ENCODE results near the gene CRY2. TPM values are rescaled to one million over a fixed set of nuclear protein-coding genes. Genes with fewer than 3 reads are reported as not detected.

The CRY2 gene
- total RNA-seq, 1 experiment from 2014 or later: 8.1 TPM

DNA sequence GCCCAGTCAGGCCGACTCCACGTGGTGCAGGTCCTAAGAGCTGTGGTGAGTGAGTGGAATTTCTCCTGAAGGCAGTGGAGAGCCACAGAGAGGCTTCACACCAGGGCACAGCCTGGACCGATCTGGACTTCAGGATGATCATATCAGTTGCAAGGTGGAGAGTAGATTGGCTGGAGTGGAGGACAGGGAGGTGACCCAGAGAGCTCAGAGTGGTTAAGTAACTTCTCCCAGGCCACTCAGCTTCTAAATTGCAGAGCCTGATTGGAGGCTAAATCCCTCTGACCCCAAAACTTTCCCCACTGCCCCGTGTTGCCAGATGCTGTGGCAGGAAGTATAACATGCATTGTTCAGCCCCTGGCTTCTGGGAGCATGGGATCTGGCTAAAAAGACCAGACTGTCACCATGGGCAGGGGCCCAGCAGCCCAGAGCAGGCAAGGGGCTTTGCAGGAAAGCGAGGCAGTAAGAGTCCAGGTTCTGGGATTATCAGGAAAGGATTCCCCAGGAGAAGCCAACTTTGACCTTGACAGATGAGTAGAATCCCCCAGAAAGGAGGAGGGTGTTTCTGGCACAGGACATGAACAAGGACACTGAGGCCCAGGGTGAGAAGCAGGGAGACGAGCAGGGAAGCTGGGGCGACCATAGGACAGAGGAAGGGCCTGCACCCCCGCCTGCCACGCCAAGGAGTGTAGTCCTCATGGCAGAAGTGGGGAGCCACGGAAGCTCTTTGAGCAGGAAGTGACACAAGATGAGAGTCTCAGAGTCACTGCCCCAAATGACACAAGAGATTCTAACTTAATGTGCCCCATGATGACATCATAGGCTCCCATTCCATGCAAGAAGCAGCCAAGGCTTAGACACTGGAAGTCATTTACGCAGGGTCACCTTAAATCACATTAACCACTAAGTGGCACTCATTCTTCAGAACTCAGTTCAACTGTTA is 37.5 kb upstream of the CRY2 start:
- intact Hi-C loops (cut with micrococcal nuclease): no loop called here
- BruUV-seq (replicated peaks): no TSS peak
- Mint-ChIP-seq H3K4me3 (ENCODE audit: unreplicated experiment) (no peak overlapping the region), H3K9me3 (ENCODE audit: unreplicated experiment) (no peaks in the 10 kb centered on the region), H3K27me3 (ENCODE audit: insufficient read depth, unreplicated experiment) (no peaks in the 10 kb centered on the region), H3K4me1 (ENCODE audit: insufficient read depth, unreplicated experiment) (peaks cover 19% of the 10 kb centered on the region), H3K36me3 (ENCODE audit: insufficient read depth, unreplicated experiment) (peaks cover 16% of the 10 kb centered on the region), H3K27ac (ENCODE audit: low read depth, unreplicated experiment) (peak overlapping the region; percentile 6)
- ChIA-PET CTCF (interaction anchor here (1.4 kb wide), 1 partner anchor 33 kb away, joined by 3 read pairs; no protein-coding TSS in a partner anchor), POLR2A (no interaction called here)
- TF ChIP-seq, protein P1, sequence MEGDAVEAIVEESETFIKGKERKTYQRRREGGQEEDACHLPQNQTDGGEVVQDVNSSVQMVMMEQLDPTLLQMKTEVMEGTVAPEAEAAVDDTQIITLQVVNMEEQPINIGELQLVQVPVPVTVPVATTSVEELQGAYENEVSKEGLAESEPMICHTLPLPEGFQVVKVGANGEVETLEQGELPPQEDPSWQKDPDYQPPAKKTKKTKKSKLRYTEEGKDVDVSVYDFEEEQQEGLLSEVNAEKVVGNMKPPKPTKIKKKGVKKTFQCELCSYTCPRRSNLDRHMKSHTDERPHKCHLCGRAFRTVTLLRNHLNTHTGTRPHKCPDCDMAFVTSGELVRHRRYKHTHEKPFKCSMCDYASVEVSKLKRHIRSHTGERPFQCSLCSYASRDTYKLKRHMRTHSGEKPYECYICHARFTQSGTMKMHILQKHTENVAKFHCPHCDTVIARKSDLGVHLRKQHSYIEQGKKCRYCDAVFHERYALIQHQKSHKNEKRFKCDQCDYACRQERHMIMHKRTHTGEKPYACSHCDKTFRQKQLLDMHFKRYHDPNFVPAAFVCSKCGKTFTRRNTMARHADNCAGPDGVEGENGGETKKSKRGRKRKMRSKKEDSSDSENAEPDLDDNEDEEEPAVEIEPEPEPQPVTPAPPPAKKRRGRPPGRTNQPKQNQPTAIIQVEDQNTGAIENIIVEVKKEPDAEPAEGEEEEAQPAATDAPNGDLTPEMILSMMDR (IDR thresholded peaks at IDR 0.05; ENCODE audit: unreplicated experiment): no peak
- DNase-seq (ENCODE audit: unreplicated experiment): no peak

DNA sequence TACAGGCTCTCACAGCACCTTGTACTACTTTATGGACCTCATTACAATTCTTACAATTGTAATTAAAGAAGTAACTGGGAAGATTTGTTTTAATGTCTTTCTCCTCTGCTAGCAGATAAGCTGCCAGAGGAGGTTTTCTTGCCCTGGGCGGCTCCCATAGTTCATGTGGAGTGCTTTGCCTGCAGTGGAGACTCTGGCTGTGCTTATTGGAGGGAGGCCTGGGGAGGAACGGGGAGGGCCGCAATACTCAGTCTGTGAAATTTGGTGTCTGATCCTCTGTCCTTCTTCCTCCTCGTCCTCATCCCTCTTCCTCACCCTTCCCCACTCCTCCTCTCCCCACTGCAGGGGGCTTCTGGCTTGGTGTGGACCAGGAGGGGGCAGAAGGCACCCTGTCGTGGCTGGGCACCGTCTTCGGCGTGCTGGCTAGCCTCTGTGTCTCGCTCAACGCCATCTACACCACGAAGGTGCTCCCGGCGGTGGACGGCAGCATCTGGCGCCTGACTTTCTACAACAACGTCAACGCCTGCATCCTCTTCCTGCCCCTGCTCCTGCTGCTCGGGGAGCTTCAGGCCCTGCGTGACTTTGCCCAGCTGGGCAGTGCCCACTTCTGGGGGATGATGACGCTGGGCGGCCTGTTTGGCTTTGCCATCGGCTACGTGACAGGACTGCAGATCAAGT is 36.7 kb upstream of the CRY2 start:
- ChIA-PET CTCF (interaction anchor here (1.4 kb wide), 1 partner anchor 32 kb away, joined by 3 read pairs; no protein-coding TSS in a partner anchor), POLR2A (no interaction called here)
- intact Hi-C loops (cut with micrococcal nuclease): no loop called here
- Mint-ChIP-seq H3K4me1 (ENCODE audit: insufficient read depth, unreplicated experiment) (peaks cover 20% of the 10 kb centered on the region), H3K9me3 (ENCODE audit: unreplicated experiment) (no peaks in the 10 kb centered on the region), H3K27ac (ENCODE audit: low read depth, unreplicated experiment) (no peak overlapping the region), H3K36me3 (ENCODE audit: insufficient read depth, unreplicated experiment) (peaks cover 16% of the 10 kb centered on the region), H3K27me3 (ENCODE audit: insufficient read depth, unreplicated experiment) (no peaks in the 10 kb centered on the region), H3K4me3 (ENCODE audit: unreplicated experiment) (no peak overlapping the region)
- DNase-seq (ENCODE audit: unreplicated experiment): no peak
- BruUV-seq (replicated peaks): no TSS peak
- TF ChIP-seq, protein P1 (IDR thresholded peaks at IDR 0.05; ENCODE audit: unreplicated experiment): no peak

- no peaks in the 10 kb centered on the region for H3K27me3 Mint-ChIP-seq (ENCODE audit: insufficient read depth, unreplicated experiment)
- H3K9me3 Mint-ChIP-seq (ENCODE audit: unreplicated experiment): no peaks in the 10 kb centered on the region
- TF ChIP-seq, protein P1 (IDR thresholded peaks at IDR 0.05; ENCODE audit: unreplicated experiment): no peak
- CTCF ChIA-PET: no interaction called here
- H3K4me3 Mint-ChIP-seq (ENCODE audit: unreplicated experiment): no peak overlapping the region
- H3K4me1 Mint-ChIP-seq (ENCODE audit: insufficient read depth, unreplicated experiment): peaks cover 22% of the 10 kb centered on the region
- H3K36me3 Mint-ChIP-seq (ENCODE audit: insufficient read depth, unreplicated experiment): peaks cover 16% of the 10 kb centered on the region
- POLR2A ChIA-PET: no interaction called here
- intact Hi-C loops (cut with micrococcal nuclease): no loop called here
- H3K27ac Mint-ChIP-seq (ENCODE audit: low read depth, unreplicated experiment): no peak overlapping the region
- no peak for DNase-seq (ENCODE audit: unreplicated experiment)
- no TSS peak for BruUV-seq (replicated peaks)
Observed at GRCh38 chr11:45811109-45811435, 36.2 kb upstream of the CRY2 start.

- no peaks in the 10 kb centered on the region for H3K27me3 Mint-ChIP-seq (ENCODE audit: insufficient read depth, unreplicated experiment)
- ChIA-PET CTCF (no interaction called here), POLR2A (interaction anchor here (0.6 kb wide), 1 partner anchor 27 kb away, joined by 3 read pairs; no protein-coding TSS in a partner anchor)
- H3K4me3 Mint-ChIP-seq (ENCODE audit: unreplicated experiment): no peak overlapping the region
- no peak for DNase-seq (ENCODE audit: unreplicated experiment)
- no peak overlapping the region for H3K27ac Mint-ChIP-seq (ENCODE audit: low read depth, unreplicated experiment)
- peaks cover 16% of the 10 kb centered on the region for H3K36me3 Mint-ChIP-seq (ENCODE audit: insufficient read depth, unreplicated experiment)
- TF ChIP-seq, protein P1 (IDR thresholded peaks at IDR 0.05; ENCODE audit: unreplicated experiment): no peak
- H3K4me1 Mint-ChIP-seq (ENCODE audit: insufficient read depth, unreplicated experiment): peaks cover 18% of the 10 kb centered on the region
- no TSS peak for BruUV-seq (replicated peaks)
- no peaks in the 10 kb centered on the region for H3K9me3 Mint-ChIP-seq (ENCODE audit: unreplicated experiment)
- intact Hi-C loops (cut with micrococcal nuclease): no loop called here
Observed at GRCh38 chr11:45811571-45812290, 35.5 kb upstream of the CRY2 start.

Measured in MCF 10A (cell line).